GM12878 (cell line): ENCODE data around the gene SAMD1. TPM values are rescaled to one million over a fixed set of nuclear protein-coding genes. Genes with fewer than 3 reads are reported as not detected.

Experiments used
- ATAC-seq: fragments of 200-7000 bp; cut with Tn5 transposase; 3 replicates; pipeline ENCODE4 v1.9.1; 2020; ENCODE audit warnings: mild to moderate bottlenecking, moderate library complexity
- BruUV-seq: library from RNA; stranded (reverse); fragments of 400-500 nt; replicated peaks from 2 replicates; lab custom pipeline; 2021; lab: Mats Ljungman, UMichigan
- CTCF ChIA-PET: fragments of 300-600 bp; sonication (Branson Sonifier 250); formaldehyde crosslinking; extraction: SDS; loops from one replicate; lab custom pipeline; 2021; ENCODE audit warnings: inconsistent platforms; lab: Yijun Ruan, JAX
- POLR2A ChIA-PET: fragments of 350-600 bp; formaldehyde crosslinking; extraction: SDS; loops from one replicate; lab custom pipeline; 2021; ENCODE audit warnings: inconsistent platforms; lab: Charles Lee
- RAD21 ChIA-PET: fragments of 300-600 bp; sonication (Branson Sonifier 250); formaldehyde crosslinking; loops from one replicate; lab custom pipeline; 2023; ENCODE audit warnings: antibody characterized with exemption; ENCODE audit not compliant: unreplicated experiment; lab: Charles Lee
- SMC1A ChIA-PET: fragments of 300-600 bp; sonication (Branson Sonifier 250); formaldehyde crosslinking; loops from one replicate; lab custom pipeline; 2023; ENCODE audit not compliant: unreplicated experiment, uncharacterized antibody; lab: Charles Lee
- DNase-seq: peaks from one replicate; pipeline ENCODE4 v3.0.0-alpha.2; 2011; ENCODE audit warnings: low read depth, low spot score
- FAIRE-seq: peaks from 3 replicates; lab custom pipeline; 2011; peaks lifted over from hg19 to GRCh38; lab: Jason Lieb, UNC
- H2AFZ ChIP-seq: 2 replicates; pipeline ENCODE4 v1.6.0; 2011; ENCODE audit warnings: low read depth, low read length, control low read depth; ENCODE audit not compliant: control insufficient read depth
- H3K27ac ChIP-seq: 2 replicates; pipeline ENCODE4 v1.5.1; 2011; ENCODE audit warnings: control low read depth; ENCODE audit not compliant: control insufficient read depth, insufficient read depth
- H3K27me3 ChIP-seq, 2 experiments: replicated peaks in 1 of 2; 2 replicates each; pipeline versions ENCODE4 v1.6.0 to v1.6.1; 2011; ENCODE audit warnings: low read length in 1 of 2; ENCODE audit not compliant: control insufficient read depth in 2 of 2, insufficient read depth in 2 of 2
- H3K36me3 ChIP-seq, 2 experiments: 2 replicates each; pipeline ENCODE4 v1.5.1; 2011; ENCODE audit warnings: low read length in 1 of 2; ENCODE audit not compliant: control insufficient read depth in 2 of 2, insufficient read depth in 2 of 2
- H3K4me1 ChIP-seq: 2 replicates; pipeline ENCODE4 v1.6.1; 2011; ENCODE audit warnings: mild to moderate bottlenecking, low read length, moderate library complexity, mixed read lengths; ENCODE audit not compliant: control insufficient read depth, insufficient read depth
- H3K4me2 ChIP-seq: 2 replicates; pipeline ENCODE4 v1.6.0; 2011; ENCODE audit warnings: control low read depth; ENCODE audit not compliant: control insufficient read depth, insufficient read depth
- H3K4me3 ChIP-seq: fragments of 200-600 bp; sonication (generic); 2 replicates; pipeline ENCODE4 v1.5.1; 2016
- H3K79me2 ChIP-seq: 2 replicates; pipeline ENCODE4 v1.6.0; 2011; ENCODE audit warnings: low read length; ENCODE audit not compliant: control insufficient read depth, insufficient read depth
- H3K9ac ChIP-seq: 2 replicates; pipeline ENCODE4 v1.8.0; 2011; ENCODE audit warnings: low read length, control low read depth, mixed read lengths; ENCODE audit not compliant: control insufficient read depth, insufficient read depth
- H3K9me3 ChIP-seq: replicated peaks from 3 replicates; pipeline ENCODE4 v1.5.1; 2011; ENCODE audit warnings: mild to moderate bottlenecking, low read length; ENCODE audit not compliant: control insufficient read depth, insufficient read depth
- H4K20me1 ChIP-seq: 2 replicates; pipeline ENCODE4 v1.6.0; 2011; ENCODE audit not compliant: control insufficient read depth, insufficient read depth
- CEBPB ChIP-seq, 2 experiments: fragments of 150-350 bp in 1 of 2; IDR thresholded peaks; 2 replicates each; pipeline ENCODE4 v1.6.1; 2012 to 2014; ENCODE audit warnings: low read depth in 2 of 2, low read length in 2 of 2, borderline replicate concordance in 1 of 2, inconsistent platforms in 1 of 2
- DPF2 ChIP-seq: fragments of 450-650 bp; IDR thresholded peaks from 2 replicates; pipeline ENCODE4 v1.6.1; 2017; ENCODE audit warnings: mild to moderate bottlenecking
- KAT2A ChIP-seq: conservative IDR thresholded peaks from 2 replicates; pipeline ENCODE4 v1.6.1; 2011; ENCODE audit warnings: low read depth, low read length; ENCODE audit not compliant: control insufficient read depth
- MXI1 ChIP-seq: fragments of 150-350 bp; IDR thresholded peaks from 2 replicates; pipeline ENCODE4 v1.6.1; 2011; ENCODE audit warnings: low read depth, mild to moderate bottlenecking, inconsistent platforms, low read length, improper control_type of control experiment
- NFIC ChIP-seq: IDR thresholded peaks from 2 replicates; pipeline ENCODE4 v1.6.1; 2012; ENCODE audit warnings: low read depth, mild to moderate bottlenecking, inconsistent platforms, low read length, moderate library complexity
- NR2C2 ChIP-seq: IDR thresholded peaks from 2 replicates; pipeline ENCODE4 v1.6.1; 2011; ENCODE audit warnings: borderline replicate concordance, low read depth; ENCODE audit not compliant: control insufficient read depth, insufficient read length
- POLR2A ChIP-seq: IDR thresholded peaks from 2 replicates; pipeline ENCODE4 v1.6.1; 2011; ENCODE audit warnings: low read depth, mild to moderate bottlenecking, low read length
- RAD21 ChIP-seq: IDR thresholded peaks from 2 replicates; pipeline ENCODE4 v1.6.1; 2011; ENCODE audit warnings: mild to moderate bottlenecking, low read depth, low read length, moderate library complexity; ENCODE audit not compliant: insufficient read depth
- SMAD5 ChIP-seq: IDR thresholded peaks from 2 replicates; pipeline ENCODE4 v1.6.1; 2016; ENCODE audit warnings: antibody characterized with exemption, low read depth
- SUZ12 ChIP-seq: fragments of 200-600 bp; sonication (generic); IDR thresholded peaks from one replicate; pipeline ENCODE4 v1.6.1; 2018; ENCODE audit warnings: antibody characterized with exemption, mild to moderate bottlenecking; ENCODE audit not compliant: unreplicated experiment
- TARDBP ChIP-seq: IDR thresholded peaks from 2 replicates; pipeline ENCODE4 v1.6.1; 2016; ENCODE audit warnings: borderline replicate concordance
- WGBS: methylation state at CpG from one replicate; pipeline ENCODE4 v1.1.6; 2016; ENCODE audit warnings: low lambda C conversion rate; ENCODE audit not compliant: insufficient replicate concordance, insufficient coverage; ENCODE audit errors: missing lambda C conversion rate; 5-methylcytosine and 5-hydroxymethylcytosine counted together
- in situ Hi-C: fragments of 300-500 bp; cut with MboI; formaldehyde crosslinking; loops from 9 replicates; pipeline ENCODE4 v1.14.3; 2018; ENCODE audit warnings: mixed read lengths
- intact Hi-C: fragments of 100-400 bp; cut with micrococcal nuclease; formaldehyde crosslinking; loops from one replicate; pipeline ENCODE4 v1.14.2; 2022; ENCODE audit not compliant: unreplicated experiment
- polyA plus RNA-seq, 11 experiments: library from polyadenylated mRNA; depleted of rRNA in 4 of 11; unstranded in 6 of 11; stranded (reverse) in 5 of 11; fragments of >200 nt; fragmentation: Nextera tagmentation in 4 of 11; fragmentation: Illumina TruSeq in 1 of 11; extraction: Ambion mirVana in 4 of 11; extraction: Trizol in 1 of 11; gene quantifications; 1 replicate in 1 of 11; 2 replicates in 10 of 11; pipeline versions ENCODE4 v1.2.1 to v1.2.3, GENCODE V29; 2011 to 2016; ENCODE audit warnings: inconsistent platforms in 2 of 11, missing spikeins in 2 of 11, low read depth in 1 of 11
- total RNA-seq, 4 experiments: library from RNA; depleted of rRNA in 3 of 4; stranded (reverse); fragments of >200 nt in 3 of 4; fragmentation: Illumina TruSeq in 1 of 4; extraction: Trizol in 1 of 4; gene quantifications; 2 replicates each; pipeline versions ENCODE4 v1.2.1 to v1.2.3, GENCODE V29; 2013 to 2021
- TF ChIP-seq, protein P1 (sequence below): fragments of 450-650 bp; IDR thresholded peaks from 2 replicates; pipeline ENCODE4 v1.6.1; 2017; ENCODE audit warnings: mild to moderate bottlenecking, moderate library complexity
- TF ChIP-seq, protein P2 (sequence below): fragments of 450-650 bp; IDR thresholded peaks from 2 replicates; pipeline ENCODE4 v1.6.1; 2017; ENCODE audit warnings: mild to moderate bottlenecking, low read depth, inconsistent platforms; ENCODE audit not compliant: poor library complexity, severe bottlenecking
- TF ChIP-seq, protein P3 (sequence below): IDR thresholded peaks from 2 replicates; pipeline ENCODE4 v1.6.1; 2012; ENCODE audit warnings: low read depth, low read length, improper control_type of control experiment
- TF ChIP-seq, protein P4 (sequence below): fragments of 450-650 bp; formaldehyde crosslinking; IDR thresholded peaks from 2 replicates; pipeline ENCODE4 v1.4.0; 2022; ENCODE audit warnings: mild to moderate bottlenecking, moderate library complexity

The SAMD1 gene
- total and polyA plus RNA-seq, 10 of the 15 experiments (the other 5 are each of a cell fraction or from before 2014, with no cell fraction given), result 3.0 to 71.7 (median 19.3) TPM

DNA sequence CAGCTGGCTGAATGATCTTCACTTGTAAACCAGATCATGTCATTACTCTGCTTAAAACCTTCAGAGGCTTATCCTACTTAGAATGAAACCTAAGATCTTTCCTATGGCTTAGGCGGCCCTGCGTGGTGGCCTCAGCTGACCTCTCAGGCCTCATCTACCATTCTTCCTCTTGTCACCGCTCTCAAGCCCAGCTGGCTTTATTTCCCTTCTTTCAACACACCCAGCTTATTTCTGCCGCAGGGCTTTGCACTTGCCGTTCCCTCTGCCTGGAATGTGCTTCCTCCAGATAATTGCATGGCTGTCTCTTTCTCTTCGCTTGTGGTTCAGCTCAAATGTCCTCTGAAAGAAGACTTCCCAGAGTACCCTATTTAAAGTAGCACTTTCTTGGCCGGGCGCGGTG, 49.4 kb upstream of the SAMD1 start:
- no peak overlapping the region for H3K9ac ChIP-seq
- ChIA-PET RAD21 (interaction anchor here (1.5 kb wide), 1 partner anchor 209 kb away, joined by 3 read pairs; no protein-coding TSS in a partner anchor), CTCF (interaction anchor here (1.0 to 2.3 kb wide), 6 partner anchors 11 to 340 kb away, joined by 3 to 8 read pairs (median 4); no protein-coding TSS in a partner anchor), SMC1A (interaction anchor here (0.7 to 1.7 kb wide), 5 partner anchors 163 to 258 kb away, joined by 3 read pairs; no protein-coding TSS in a partner anchor), POLR2A (interaction anchor here (0.6 to 1.4 kb wide), 2 partner anchors 12 to 252 kb away, joined by 3 read pairs; no protein-coding TSS in a partner anchor)
- no peak for FAIRE-seq
- intact Hi-C loops, result loop anchor here (5.0 kb wide), 1 partner anchor 267 kb away; no protein-coding TSS in a partner anchor
- no peaks in the 10 kb centered on the region for H3K36me3 ChIP-seq
- no TSS peak for BruUV-seq
- H2AFZ ChIP-seq, result no peak overlapping the region
- H3K79me2 ChIP-seq, result peaks cover 19% of the 10 kb centered on the region
- no peaks in the 10 kb centered on the region for H3K27me3 ChIP-seq
- ATAC-seq, result no peak
- 0 out of 2 replicates have a peak, but pooled peaks cover 3% of the 10 kb centered on the region for H3K4me1 ChIP-seq
- no peak overlapping the region for H3K4me3 ChIP-seq
- no peak overlapping the region for H3K4me2 ChIP-seq
- in situ Hi-C loops, result no loop called here
- DNase-seq, result no peak
- over 99% methylated on average over 9 of the region's 9 CpGs for WGBS
- no peaks in the 10 kb centered on the region for H4K20me1 ChIP-seq
- no peaks in the 10 kb centered on the region for H3K9me3 ChIP-seq
- H3K27ac ChIP-seq, result no peak overlapping the region
- TF ChIP-seq, protein P1, sequence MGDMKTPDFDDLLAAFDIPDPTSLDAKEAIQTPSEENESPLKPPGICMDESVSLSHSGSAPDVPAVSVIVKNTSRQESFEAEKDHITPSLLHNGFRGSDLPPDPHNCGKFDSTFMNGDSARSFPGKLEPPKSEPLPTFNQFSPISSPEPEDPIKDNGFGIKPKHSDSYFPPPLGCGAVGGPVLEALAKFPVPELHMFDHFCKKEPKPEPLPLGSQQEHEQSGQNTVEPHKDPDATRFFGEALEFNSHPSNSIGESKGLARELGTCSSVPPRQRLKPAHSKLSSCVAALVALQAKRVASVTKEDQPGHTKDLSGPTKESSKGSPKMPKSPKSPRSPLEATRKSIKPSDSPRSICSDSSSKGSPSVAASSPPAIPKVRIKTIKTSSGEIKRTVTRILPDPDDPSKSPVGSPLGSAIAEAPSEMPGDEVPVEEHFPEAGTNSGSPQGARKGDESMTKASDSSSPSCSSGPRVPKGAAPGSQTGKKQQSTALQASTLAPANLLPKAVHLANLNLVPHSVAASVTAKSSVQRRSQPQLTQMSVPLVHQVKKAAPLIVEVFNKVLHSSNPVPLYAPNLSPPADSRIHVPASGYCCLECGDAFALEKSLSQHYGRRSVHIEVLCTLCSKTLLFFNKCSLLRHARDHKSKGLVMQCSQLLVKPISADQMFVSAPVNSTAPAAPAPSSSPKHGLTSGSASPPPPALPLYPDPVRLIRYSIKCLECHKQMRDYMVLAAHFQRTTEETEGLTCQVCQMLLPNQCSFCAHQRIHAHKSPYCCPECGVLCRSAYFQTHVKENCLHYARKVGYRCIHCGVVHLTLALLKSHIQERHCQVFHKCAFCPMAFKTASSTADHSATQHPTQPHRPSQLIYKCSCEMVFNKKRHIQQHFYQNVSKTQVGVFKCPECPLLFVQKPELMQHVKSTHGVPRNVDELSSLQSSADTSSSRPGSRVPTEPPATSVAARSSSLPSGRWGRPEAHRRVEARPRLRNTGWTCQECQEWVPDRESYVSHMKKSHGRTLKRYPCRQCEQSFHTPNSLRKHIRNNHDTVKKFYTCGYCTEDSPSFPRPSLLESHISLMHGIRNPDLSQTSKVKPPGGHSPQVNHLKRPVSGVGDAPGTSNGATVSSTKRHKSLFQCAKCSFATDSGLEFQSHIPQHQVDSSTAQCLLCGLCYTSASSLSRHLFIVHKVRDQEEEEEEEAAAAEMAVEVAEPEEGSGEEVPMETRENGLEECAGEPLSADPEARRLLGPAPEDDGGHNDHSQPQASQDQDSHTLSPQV, result no peak
- TF ChIP-seq, protein P2, sequence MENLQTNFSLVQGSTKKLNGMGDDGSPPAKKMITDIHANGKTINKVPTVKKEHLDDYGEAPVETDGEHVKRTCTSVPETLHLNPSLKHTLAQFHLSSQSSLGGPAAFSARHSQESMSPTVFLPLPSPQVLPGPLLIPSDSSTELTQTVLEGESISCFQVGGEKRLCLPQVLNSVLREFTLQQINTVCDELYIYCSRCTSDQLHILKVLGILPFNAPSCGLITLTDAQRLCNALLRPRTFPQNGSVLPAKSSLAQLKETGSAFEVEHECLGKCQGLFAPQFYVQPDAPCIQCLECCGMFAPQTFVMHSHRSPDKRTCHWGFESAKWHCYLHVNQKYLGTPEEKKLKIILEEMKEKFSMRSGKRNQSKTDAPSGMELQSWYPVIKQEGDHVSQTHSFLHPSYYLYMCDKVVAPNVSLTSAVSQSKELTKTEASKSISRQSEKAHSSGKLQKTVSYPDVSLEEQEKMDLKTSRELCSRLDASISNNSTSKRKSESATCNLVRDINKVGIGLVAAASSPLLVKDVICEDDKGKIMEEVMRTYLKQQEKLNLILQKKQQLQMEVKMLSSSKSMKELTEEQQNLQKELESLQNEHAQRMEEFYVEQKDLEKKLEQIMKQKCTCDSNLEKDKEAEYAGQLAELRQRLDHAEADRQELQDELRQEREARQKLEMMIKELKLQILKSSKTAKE, result no peak
- TF ChIP-seq TARDBP (no peak), DPF2 (no peak), CEBPB (IDR thresholded peaks at IDR 0.05; ENCODE audit: borderline replicate concordance in 1 of 2, low read depth in 2 of 2, low read length in 2 of 2) (no peak), MXI1 (no peak), NR2C2 (no peak), SMAD5 (no peak), KAT2A (no peak), NFIC (no peak), RAD21 (no peak), SUZ12 (no peak), POLR2A (no peak)
- TF ChIP-seq, protein P3, sequence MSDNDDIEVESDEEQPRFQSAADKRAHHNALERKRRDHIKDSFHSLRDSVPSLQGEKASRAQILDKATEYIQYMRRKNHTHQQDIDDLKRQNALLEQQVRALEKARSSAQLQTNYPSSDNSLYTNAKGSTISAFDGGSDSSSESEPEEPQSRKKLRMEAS, result no peak
- TF ChIP-seq, protein P4, sequence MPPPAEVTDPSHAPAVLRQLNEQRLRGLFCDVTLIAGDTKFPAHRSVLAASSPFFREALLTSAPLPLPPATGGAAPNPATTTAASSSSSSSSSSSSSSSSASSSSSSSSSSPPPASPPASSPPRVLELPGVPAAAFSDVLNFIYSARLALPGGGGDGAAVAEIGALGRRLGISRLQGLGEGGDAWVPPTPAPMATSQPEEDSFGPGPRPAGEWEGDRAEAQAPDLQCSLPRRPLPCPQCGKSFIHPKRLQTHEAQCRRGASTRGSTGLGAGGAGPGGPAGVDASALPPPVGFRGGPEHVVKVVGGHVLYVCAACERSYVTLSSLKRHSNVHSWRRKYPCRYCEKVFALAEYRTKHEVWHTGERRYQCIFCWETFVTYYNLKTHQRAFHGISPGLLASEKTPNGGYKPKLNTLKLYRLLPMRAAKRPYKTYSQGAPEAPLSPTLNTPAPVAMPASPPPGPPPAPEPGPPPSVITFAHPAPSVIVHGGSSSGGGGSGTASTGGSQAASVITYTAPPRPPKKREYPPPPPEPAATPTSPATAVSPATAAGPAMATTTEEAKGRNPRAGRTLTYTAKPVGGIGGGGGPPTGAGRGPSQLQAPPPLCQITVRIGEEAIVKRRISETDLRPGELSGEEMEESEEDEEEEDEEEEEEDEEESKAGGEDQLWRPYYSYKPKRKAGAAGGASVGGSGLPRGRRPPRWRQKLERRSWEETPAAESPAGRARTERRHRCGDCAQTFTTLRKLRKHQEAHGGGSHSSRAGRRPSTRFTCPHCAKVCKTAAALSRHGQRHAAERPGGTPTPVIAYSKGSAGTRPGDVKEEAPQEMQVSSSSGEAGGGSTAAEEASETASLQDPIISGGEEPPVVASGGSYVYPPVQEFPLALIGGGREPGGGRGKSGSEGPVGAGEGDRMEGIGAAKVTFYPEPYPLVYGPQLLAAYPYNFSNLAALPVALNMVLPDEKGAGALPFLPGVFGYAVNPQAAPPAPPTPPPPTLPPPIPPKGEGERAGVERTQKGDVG, result no peak
